ENCODE results near the gene VSIG4. TPM values are rescaled to one million over a fixed set of nuclear protein-coding genes. Genes with fewer than 3 reads are reported as not detected.

The VSIG4 gene
- total and polyA plus RNA-seq, 2 of the 13 experiments (the other 11 are each of a cell fraction or from before 2014, with no cell fraction given) = not detected

DNA sequence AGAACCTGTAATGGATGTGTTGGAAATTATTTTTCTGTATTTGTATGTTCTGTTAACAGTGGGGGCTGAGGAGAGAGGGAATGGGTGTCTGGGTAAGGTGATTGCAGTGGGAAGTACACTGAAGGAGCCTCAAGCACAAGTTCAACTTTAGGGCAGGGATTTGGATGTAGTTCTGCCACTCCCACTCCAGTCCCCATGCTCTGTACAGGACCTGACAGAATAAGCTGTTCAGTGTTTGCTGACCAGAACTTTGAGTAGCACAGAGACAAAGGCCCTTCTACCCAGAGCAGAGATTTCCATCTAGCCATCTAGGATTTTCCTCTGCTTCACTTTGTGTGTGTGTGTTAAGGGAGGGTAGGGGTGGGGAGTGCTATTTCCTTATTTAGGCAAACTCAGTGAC lies 49.2 kb downstream of the VSIG4 start:
- Histone ChIP-seq H3K36me3 (replicated peaks in 1 of 2; ENCODE audit: control insufficient read depth in 1 of 2, insufficient read depth in 2 of 2, low read length in 2 of 2) (no peaks in the 10 kb centered on the region), H3K4me1 (ENCODE audit: insufficient read depth, low read length) (no peaks in the 10 kb centered on the region), H3K9me3 (ENCODE audit: low read length) (no peaks in the 10 kb centered on the region), H3K9ac (ENCODE audit: insufficient read depth, low read depth, low read length) (no peak overlapping the region), H3K4me2 (ENCODE audit: low read depth, low read length) (no peak overlapping the region), H3K27me3 (ENCODE audit: control insufficient read depth in 1 of 2, insufficient read depth in 2 of 2, low read length in 2 of 2) (no peaks in the 10 kb centered on the region), H2AFZ (ENCODE audit: low read length) (no peak overlapping the region), H4K20me1 (ENCODE audit: insufficient read depth, low read length) (no peaks in the 10 kb centered on the region), H3K79me2 (ENCODE audit: insufficient read depth, low read length) (no peaks in the 10 kb centered on the region), H3K27ac (ENCODE audit: extremely low read length, insufficient read depth, low read length) (no peak overlapping the region), H3K4me3 (replicated peaks in 1 of 3; ENCODE audit: insufficient read depth in 1 of 3, low read depth in 2 of 3, low read length in 3 of 3) (no peak overlapping the region)
- TF ChIP-seq, protein P1, sequence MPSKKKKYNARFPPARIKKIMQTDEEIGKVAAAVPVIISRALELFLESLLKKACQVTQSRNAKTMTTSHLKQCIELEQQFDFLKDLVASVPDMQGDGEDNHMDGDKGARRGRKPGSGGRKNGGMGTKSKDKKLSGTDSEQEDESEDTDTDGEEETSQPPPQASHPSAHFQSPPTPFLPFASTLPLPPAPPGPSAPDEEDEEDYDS (CRISPR knock-in tag; IDR thresholded peaks at IDR 0.05) = no peak
- TF ChIP-seq ZNF256 (CRISPR knock-in tag; conservative IDR thresholded peaks at IDR 0.05) (no peak), HOXA5 (CRISPR knock-in tag; IDR thresholded peaks at IDR 0.05) (no peak), SP1 (IDR thresholded peaks at IDR 0.05) (no peak), SP1 (CRISPR knock-in tag; IDR thresholded peaks at IDR 0.05) (no peak), SUZ12 (IDR thresholded peaks at IDR 0.05; ENCODE audit: low read depth, low read length) (no peak), RARA (CRISPR knock-in tag; IDR thresholded peaks at IDR 0.05) (no peak), TEAD3 (CRISPR knock-in tag; optimal IDR thresholded peaks at IDR 0.05; ENCODE audit: borderline replicate concordance) (no peak), ZNF10 (CRISPR knock-in tag; IDR thresholded peaks at IDR 0.05; ENCODE audit: borderline replicate concordance, low read depth) (no peak), ZNF703 (CRISPR knock-in tag; IDR thresholded peaks at IDR 0.05; ENCODE audit: borderline replicate concordance) (no peak), ZNF329 (CRISPR knock-in tag; IDR thresholded peaks at IDR 0.05; ENCODE audit: low read depth) (no peak), CBFB (CRISPR knock-in tag; IDR thresholded peaks at IDR 0.05) (no peak), ZFP36L1 (CRISPR knock-in tag; IDR thresholded peaks at IDR 0.05) (no peak)
- TF ChIP-seq, protein P2, sequence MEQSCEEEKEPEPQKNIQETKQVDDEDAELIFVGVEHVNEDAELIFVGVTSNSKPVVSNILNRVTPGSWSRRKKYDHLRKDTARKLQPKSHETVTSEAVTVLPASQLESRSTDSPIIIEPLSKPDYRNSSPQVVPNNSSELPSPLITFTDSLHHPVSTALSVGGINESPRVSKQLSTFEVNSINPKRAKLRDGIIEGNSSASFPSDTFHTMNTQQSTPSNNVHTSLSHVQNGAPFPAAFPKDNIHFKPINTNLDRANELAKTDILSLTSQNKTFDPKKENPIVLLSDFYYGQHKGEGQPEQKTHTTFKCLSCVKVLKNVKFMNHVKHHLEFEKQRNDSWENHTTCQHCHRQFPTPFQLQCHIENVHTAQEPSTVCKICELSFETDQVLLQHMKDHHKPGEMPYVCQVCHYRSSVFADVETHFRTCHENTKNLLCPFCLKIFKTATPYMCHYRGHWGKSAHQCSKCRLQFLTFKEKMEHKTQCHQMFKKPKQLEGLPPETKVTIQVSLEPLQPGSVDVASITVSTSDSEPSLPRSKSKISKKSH (CRISPR knock-in tag; IDR thresholded peaks at IDR 0.05; ENCODE audit: borderline replicate concordance) = no peak
- TF ChIP-seq, protein P3, sequence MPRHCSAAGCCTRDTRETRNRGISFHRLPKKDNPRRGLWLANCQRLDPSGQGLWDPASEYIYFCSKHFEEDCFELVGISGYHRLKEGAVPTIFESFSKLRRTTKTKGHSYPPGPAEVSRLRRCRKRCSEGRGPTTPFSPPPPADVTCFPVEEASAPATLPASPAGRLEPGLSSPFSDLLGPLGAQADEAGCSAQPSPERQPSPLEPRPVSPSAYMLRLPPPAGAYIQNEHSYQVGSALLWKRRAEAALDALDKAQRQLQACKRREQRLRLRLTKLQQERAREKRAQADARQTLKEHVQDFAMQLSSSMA (CRISPR knock-in tag; IDR thresholded peaks at IDR 0.05) = no peak
- ChIA-PET CTCF (ENCODE audit: low intra/inter-chr PET ratio, low total read pairs) (no interaction called here), POLR2A (no interaction called here)
- intact Hi-C loops (cut with micrococcal nuclease; ENCODE audit: unreplicated experiment) = no loop called here
- no TSS peak for BruUV-seq (replicated peaks)
- ATAC-seq (no peak), FAIRE-seq (no peak), DNase-seq (ENCODE audit: low spot score) (no peak)
- in situ Hi-C loops (cut with HindIII; ENCODE audit: extremely low pct_ligation_motif_present, low pct_unique_long_range_greater_than_20kb) = no loop called here

Data from HepG2 (cell line).